Motor neuron (in vitro differentiated cells): ENCODE measurements around the gene PVALEF. TPM values are rescaled to one million over a fixed set of nuclear protein-coding genes. Genes with fewer than 3 reads are reported as not detected.

Source experiments
- ATAC-seq, 8 experiments: fragments of 200-7000 bp; cut with Tn5 transposase; replicated peaks in 6 of 8; 2 replicates each; pipeline ENCODE4 v1.8.0; 2021; ENCODE audit warnings: mild to moderate bottlenecking in 8 of 8, moderate library complexity in 8 of 8
- H3K27ac ChIP-seq, 2 donors: fragments of 250-450 bp; sonication (Bioruptor Pico); 2 replicates each; pipeline ENCODE4 v1.9.0; 2021; ENCODE audit warnings: antibody characterized with exemption in 2 of 2, mild to moderate bottlenecking in 2 of 2, moderate library complexity in 1 of 2
- H3K4me1 ChIP-seq, 2 donors: fragments of 250-450 bp; sonication (Bioruptor Pico); replicated peaks in 1 of 2; 2 replicates each; pipeline ENCODE4 v1.6.1; 2021; ENCODE audit warnings: antibody characterized with exemption in 2 of 2, mild to moderate bottlenecking in 2 of 2, moderate library complexity in 1 of 2
- H3K4me3 ChIP-seq, 5 donors: fragments of 250-450 bp; sonication (Bioruptor Pico); 2 replicates each; pipeline ENCODE4 v1.9.0; 2021; ENCODE audit warnings: antibody characterized with exemption in 5 of 5, mild to moderate bottlenecking in 5 of 5, moderate library complexity in 4 of 5
- WGBS, 10 experiments: fragments of 450-650 bp; shearing (Covaris generic); methylation state at CpG; one replicate each; pipeline ENCODE4 v1.0.0; 2022; 5-methylcytosine and 5-hydroxymethylcytosine counted together
- in situ Hi-C, 9 experiments: fragments of 400-800 bp; cut with MboI; loops; one replicate each; pipeline ENCODE4 v1.15.0; 2021; ENCODE audit warnings: low sequenced_read_pairs in 9 of 9, low pct_unique_long_range_greater_than_20kb in 2 of 9; ENCODE audit not compliant: unreplicated experiment in 9 of 9
- total RNA-seq, 8 experiments: library from RNA; unstranded; fragments of 300-600 nt; gene quantifications; 2 replicates each; pipeline versions ENCODE4 v1.2.3 to v1.2.4, GENCODE V29; 2022

The PVALEF gene
- total RNA-seq, 8 experiments from 2014 or later, result 0.16 to 0.24 (median 0.21) TPM; not detected in 4

GRCh38 chr17:81204578-81204977 lies 39.3 kb downstream of the PVALEF start:
- WGBS, 10 experiments, result 50 to 100% (median 86%) methylated on average over 1 to 5 of the region's 10 CpGs; no CpG with 5 or more reads in 3 of the 10 experiments
- Histone ChIP-seq H3K27ac (no peak overlapping the region), H3K4me3 (no peak overlapping the region), H3K4me1 (no peaks in the 10 kb centered on the region)
- ATAC-seq, result no peak
- in situ Hi-C loops, result no loop called here

DNA sequence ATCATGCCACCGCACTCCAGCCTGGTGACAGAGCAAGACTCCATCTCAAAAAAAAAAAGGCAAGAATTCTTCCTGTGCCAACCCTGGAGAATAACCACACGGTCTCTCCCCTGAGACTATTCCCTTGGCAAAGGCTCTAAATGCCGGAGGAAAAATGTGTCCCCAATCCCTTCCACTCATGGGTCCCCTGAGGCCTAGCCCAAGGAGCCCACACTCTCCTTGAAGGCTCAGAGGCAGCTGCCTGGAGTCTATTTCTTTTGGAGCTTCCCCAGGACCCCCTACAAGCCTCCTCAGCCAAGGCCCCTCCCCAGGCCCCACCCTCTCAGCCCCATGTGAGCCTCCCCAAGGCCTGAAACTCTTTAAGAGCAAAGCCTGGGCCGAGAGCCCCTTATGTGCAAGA lies 40.9 kb downstream of the PVALEF start:
- Histone ChIP-seq H3K4me3 (no peak overlapping the region), H3K27ac (no peak overlapping the region), H3K4me1 (no peaks in the 10 kb centered on the region)
- WGBS, 10 experiments, result 40 to 100% (median 90%) methylated on average over 1 to 2 of the region's 4 CpGs; no CpG with 5 or more reads in 7 of the 10 experiments
- in situ Hi-C loops, result no loop called here
- no peak for ATAC-seq

GRCh38 chr17:81206657-81207056 lies 41.4 kb downstream of the PVALEF start:
- H3K27ac ChIP-seq, result no peak overlapping the region
- ATAC-seq, result no peak
- H3K4me1 ChIP-seq, result no peaks in the 10 kb centered on the region
- no peak overlapping the region for H3K4me3 ChIP-seq
- in situ Hi-C loops, result no loop called here
- 87 to 100% (median 93%) methylated on average over 1 to 6 of the region's 12 CpGs; no CpG with 5 or more reads in 7 of the 10 experiments for WGBS, 10 experiments

- H3K4me1 ChIP-seq, result no peaks in the 10 kb centered on the region
- H3K4me3 ChIP-seq, result no peak overlapping the region
- 88 to 100% (median 96%) methylated on average over 3 to 6 of the region's 21 CpGs; no CpG with 5 or more reads in 6 of the 10 experiments for WGBS, 10 experiments
- no peak overlapping the region for H3K27ac ChIP-seq
- in situ Hi-C loops, result no loop called here
- peak in 1 of 8 experiments; percentile 12 for ATAC-seq
Measured at GRCh38 chr17:81207610-81208581, 42.6 kb downstream of the PVALEF start.

DNA sequence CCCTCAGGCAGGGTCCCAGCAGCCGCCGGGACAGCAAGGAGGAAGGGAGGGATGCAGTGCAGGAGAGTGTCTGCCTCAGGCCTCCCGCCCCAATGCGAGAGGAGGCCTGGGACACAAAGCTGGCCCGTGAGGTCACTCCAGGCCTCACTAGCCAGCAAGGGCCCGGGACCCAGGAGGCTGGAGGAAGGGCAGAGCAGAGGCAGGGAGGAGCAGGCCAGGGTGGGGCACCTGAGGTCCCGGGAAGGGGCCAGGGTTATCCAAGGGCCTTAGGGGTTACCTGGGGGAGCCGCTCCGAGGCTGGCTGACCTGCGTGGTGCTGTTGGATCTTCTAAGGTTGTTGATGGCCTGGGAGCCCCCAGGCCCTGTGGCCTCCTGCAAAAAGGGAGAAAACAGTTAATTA lies 43.3 kb downstream of the PVALEF start:
- Histone ChIP-seq H3K27ac (no peak overlapping the region), H3K4me1 (no peaks in the 10 kb centered on the region), H3K4me3 (no peak overlapping the region)
- ATAC-seq, result no peak
- in situ Hi-C loops, result no loop called here
- 80 to 100% methylated on average over 1 to 3 of the region's 10 CpGs; no CpG with 5 or more reads in 8 of the 10 experiments for WGBS, 10 experiments

GRCh38 chr17:81209141-81209540 lies 43.8 kb downstream of the PVALEF start:
- no peak for ATAC-seq
- WGBS, 10 experiments, result 100% methylated on average over 1 of the region's 16 CpGs; no CpG with 5 or more reads in 9 of the 10 experiments
- in situ Hi-C loops, result no loop called here

GRCh38 chr17:81210466-81210865 lies 45.2 kb downstream of the PVALEF start:
- H3K4me1 ChIP-seq, result no peaks in the 10 kb centered on the region
- 33 to 100% (median 90%) methylated on average over 1 to 7 of the region's 10 CpGs; no CpG with 5 or more reads in 3 of the 10 experiments for WGBS, 10 experiments
- H3K27ac ChIP-seq, result no peak overlapping the region
- peak in 1 of 8 experiments; percentile 47 for ATAC-seq
- no peak overlapping the region for H3K4me3 ChIP-seq
- in situ Hi-C loops, result no loop called here

More at GRCh38 chr17:81209141-81209540, 43.8 kb downstream of the PVALEF start:
- H3K27ac ChIP-seq, result no peak overlapping the region
- no peaks in the 10 kb centered on the region for H3K4me1 ChIP-seq
- no peak overlapping the region for H3K4me3 ChIP-seq

- no peak overlapping the region for H3K4me3 ChIP-seq
- ATAC-seq, result peak in 3 of 8 experiments; percentile 37 to 67 (median 64)
- H3K4me1 ChIP-seq, result no peaks in the 10 kb centered on the region
- WGBS, 10 experiments, result 56 to 87% (median 79%) methylated on average over 1 to 11 of the region's 14 CpGs; no CpG with 5 or more reads in 2 of the 10 experiments
- in situ Hi-C loops, result no loop called here
- no peak overlapping the region for H3K27ac ChIP-seq
Measured at GRCh38 chr17:81210868-81211267, 45.6 kb downstream of the PVALEF start.

GRCh38 chr17:81212365-81212764 lies 47.1 kb downstream of the PVALEF start:
- Histone ChIP-seq H3K4me1 (no peaks in the 10 kb centered on the region), H3K4me3 (no peak overlapping the region), H3K27ac (no peak overlapping the region)
- WGBS, 10 experiments, result 68 to 100% (median 85%) methylated on average over 1 to 4 of the region's 9 CpGs; no CpG with 5 or more reads in 6 of the 10 experiments
- in situ Hi-C loops, result no loop called here
- peak in 1 of 8 experiments; percentile 11 for ATAC-seq

GRCh38 chr17:81213978-81214377 lies 48.7 kb downstream of the PVALEF start:
- ATAC-seq, result peak in 3 of 8 experiments; percentile 66 to 85 (median 82)
- in situ Hi-C loops, result no loop called here

DNA sequence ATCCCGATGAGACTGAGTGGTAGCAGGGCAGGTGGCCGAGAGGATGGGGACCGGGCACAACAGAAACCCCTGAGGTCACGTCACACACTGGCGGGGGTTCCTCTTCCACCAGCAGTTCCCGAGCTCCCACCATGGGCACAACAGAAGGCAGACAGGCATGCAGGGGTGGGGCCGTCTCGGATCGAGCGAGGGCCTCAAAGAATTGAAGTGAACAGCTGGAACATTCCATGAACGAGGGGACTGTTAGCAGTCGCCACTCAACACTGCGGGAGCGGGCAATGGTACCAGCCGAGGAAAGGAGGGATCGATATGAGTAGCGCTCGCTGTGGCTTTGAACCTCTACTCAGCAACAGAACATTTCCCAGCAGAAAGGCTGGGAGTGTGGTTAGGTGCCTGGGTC lies 52.2 kb downstream of the PVALEF start:
- in situ Hi-C loops, result no loop called here
- ATAC-seq, result no peak
- H3K4me1 ChIP-seq, result peaks cover 9 to 10% of the 10 kb centered on the region in 2 donors
- no peak overlapping the region for H3K27ac ChIP-seq
- no peak overlapping the region for H3K4me3 ChIP-seq
- WGBS, 10 experiments, result 88% methylated on average over 3 of the region's 18 CpGs; no CpG with 5 or more reads in 9 of the 10 experiments

More at GRCh38 chr17:81213978-81214377, 48.7 kb downstream of the PVALEF start:
- no peak overlapping the region for H3K27ac ChIP-seq
- H3K4me3 ChIP-seq, result no peak overlapping the region
- no peaks in the 10 kb centered on the region for H3K4me1 ChIP-seq
- WGBS, 10 experiments, result 0 to 100% (median 86%) methylated on average over 1 to 8 of the region's 8 CpGs; no CpG with 5 or more reads in 1 of the 10 experiments

DNA sequence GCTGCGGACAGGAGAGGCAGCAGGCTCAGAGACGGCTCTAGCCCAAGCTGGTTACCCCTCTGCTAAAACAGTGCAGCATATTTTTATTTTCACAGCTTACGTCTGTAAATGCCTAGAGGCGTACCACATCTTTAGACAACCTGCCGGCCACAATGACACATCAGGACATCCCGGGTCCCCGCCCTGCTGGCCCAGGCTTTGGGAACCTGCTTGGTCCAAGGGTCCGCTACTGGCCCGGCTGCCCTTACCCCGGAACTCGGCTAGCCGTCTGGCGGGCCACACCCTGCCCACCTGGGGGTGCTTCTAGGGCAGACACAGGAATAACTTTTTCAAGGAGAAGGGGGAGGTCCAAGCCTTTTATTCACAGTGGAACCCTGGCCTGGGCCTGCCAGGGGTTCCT lies 53.2 kb downstream of the PVALEF start:
- peaks cover 10 to 11% of the 10 kb centered on the region in 2 donors for H3K4me1 ChIP-seq
- WGBS, 10 experiments, result 80 to 98% (median 90%) methylated on average over 1 to 11 of the region's 13 CpGs; no CpG with 5 or more reads in 6 of the 10 experiments
- H3K4me3 ChIP-seq, result no peak overlapping the region
- no peak for ATAC-seq
- in situ Hi-C loops, result no loop called here
- H3K27ac ChIP-seq, result no peak overlapping the region

DNA sequence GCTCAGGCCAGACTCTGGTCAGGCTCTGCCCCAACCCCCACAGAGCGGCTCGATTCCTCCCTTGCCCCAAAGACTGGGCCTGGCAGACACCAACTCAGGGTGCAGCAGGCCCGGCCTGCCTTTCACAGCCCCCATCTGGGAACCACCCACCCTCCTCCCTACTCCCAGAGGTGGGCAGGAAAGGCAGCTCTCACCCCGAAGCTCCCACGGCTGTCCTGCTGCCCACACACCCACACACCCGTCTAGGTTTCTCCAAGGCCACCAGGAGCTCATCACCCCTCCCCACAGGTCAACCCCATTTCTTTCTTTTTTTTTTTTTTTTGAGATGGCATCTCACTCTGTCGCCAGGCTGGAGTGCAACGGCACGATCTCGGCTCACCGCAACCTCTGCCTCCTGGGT lies 53.7 kb downstream of the PVALEF start:
- in situ Hi-C loops, result no loop called here
- H3K4me1 ChIP-seq, result peaks cover 14 to 15% of the 10 kb centered on the region in 2 donors
- ATAC-seq, result no peak
- WGBS, 10 experiments, result 95 to 96% methylated on average over 4 to 5 of the region's 11 CpGs; no CpG with 5 or more reads in 8 of the 10 experiments
- H3K4me3 ChIP-seq, result no peak overlapping the region
- H3K27ac ChIP-seq, result no peak overlapping the region
